Activated CD4-positive, alpha-beta T cell treated with anti-CD3 and anti-CD28 coated beads, Interleukin-10, Interleukin-2, amounts not matched to agents 100 ng/mL and 50 ng/mL, durations not matched to agents 16 hours and 8 hours (primary cell): ENCODE results near the gene HSPA1B.
A peak's percentile ranks its signal among the peaks of the same experiment; 100 is the strongest.
"Not testable (repeated sequence)": the region's sequence is repeated elsewhere in the genome, so short reads cannot be mapped to it uniquely, and the experiment has no call there.

Experiments
- DNase-seq: peaks from one replicate; pipeline ENCODE4 v3.0.0-alpha.2; 2020

The HSPA1B gene

DNA sequence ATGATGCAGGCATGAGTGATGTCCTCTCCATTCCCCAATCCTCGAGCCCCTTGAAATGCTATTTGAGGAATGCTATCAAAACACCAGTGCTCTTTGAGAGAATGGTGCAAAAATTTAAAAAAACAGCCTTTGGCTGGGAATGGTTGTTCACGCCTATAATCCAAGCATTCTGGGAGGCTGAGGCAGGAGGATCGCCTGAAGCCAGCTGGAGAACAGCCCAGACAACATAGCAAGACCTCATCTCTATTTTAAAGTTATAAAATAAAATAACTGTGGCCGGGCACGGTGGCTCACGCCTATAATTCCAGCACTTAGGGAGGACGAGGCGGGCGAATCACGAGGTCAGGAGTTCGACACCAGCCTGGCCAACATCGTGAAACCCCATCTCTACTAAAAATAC, 27.8 kb upstream of the HSPA1B start:
- no peak for DNase-seq

DNA sequence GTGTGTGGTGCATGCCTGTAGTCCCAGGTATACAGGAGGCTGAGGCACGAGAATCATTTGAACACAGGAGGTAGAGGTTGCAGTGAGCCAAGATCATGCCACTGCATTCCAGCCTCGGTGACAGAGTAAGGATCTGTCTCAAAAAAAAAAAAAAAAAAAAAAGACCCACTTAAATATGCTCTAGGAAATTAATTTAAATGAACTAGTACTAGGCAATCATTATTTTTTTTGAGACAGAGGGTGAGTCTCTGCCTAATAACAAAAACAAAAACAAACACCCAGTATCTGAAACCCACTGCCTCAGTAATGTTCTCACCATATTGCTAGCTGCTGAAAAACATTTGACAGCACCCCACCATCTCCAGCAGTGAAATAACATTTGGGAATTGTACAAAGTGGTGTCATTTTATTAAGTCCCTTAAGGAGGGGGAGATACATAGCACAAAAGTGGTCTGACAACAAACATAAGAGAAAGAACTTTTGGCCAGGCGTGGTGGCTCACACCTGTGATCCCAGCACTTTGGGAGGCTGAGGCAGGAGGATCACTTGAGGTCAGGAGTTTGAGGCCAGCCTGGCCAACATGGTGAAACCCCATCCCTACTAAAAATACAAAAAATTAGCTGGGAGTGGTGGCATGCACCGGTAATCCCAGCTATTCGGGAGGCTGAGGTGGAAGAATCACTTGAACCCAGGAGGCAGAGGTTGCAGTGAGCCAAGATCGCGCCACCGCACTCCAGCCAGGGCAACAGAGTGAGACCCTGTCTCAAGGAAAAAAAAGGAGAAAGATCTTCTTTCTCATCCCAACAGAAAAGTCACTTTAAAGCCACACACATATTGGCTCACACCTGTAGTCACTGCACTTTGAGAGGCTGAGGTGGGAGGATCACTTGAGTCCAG, 26.3 kb upstream of the HSPA1B start:
- DNase-seq, result not testable (repeated sequence)

DNA sequence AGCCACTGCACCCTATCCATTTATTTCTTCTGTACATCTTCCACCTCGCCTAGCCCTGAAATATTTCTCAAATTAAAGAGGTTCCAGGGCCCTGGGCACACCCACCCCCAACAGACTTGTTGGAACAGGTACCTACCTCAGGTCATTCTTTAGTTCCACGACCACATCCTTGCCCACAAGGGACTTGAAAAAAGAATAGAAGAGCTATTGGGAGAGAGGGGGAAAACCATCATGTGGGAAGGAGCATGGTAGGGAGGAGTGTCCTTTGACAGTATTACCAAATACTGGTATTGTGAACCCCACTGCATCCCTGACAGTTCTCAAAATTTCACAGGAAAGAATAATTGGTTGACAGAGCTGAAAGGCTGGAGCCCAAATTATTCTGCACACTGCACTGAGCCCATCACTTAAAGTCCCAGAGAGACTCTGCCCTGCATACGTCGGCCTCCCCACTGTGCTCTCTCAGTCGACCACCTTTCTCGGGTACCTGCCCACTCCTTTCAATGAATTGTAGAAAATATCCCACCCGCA, 21.5 kb upstream of the HSPA1B start:
- DNase-seq, result no peak

DNA sequence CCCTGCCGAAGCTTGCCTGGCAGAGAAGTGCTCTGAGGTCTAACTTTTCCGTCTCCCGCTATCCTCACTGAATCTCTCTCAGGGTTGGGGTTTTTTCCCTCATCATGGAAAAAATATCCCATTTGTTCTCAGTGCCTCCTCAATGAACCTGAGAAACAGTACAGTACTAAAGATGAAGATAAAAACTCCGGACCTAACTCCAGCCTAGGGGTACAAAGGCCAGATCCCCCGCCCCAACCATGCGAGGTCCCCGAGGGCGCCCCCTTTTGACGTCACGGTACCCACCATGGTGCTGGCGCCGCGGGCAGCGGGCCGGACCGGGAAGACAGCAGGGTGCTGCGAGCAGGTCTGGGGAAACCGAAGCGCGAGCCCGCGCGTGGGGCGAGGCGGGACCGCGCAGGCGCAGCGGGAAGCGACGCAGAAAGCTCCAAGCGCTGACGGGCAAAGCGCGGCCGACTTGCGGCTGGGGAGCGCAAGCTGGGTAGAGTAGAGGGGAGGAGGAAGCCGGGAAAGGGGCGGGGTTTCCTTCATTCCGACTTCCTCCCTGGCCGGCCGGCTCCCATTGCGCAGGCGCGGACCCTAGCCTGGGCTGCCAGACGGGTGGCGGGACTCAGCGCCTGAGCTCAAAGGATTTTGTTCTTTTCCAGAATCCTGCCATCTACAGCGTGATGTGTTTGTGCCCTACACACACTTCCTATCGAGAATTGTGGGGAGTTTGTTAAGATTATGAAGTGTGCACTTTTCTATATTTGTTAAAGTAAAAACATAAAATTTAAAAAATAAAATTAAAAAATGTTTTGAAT, 20.9 kb upstream of the HSPA1B start, which contains the start of gene LSM2:
TSS of gene LSM2 (minus strand) at position 497 of the 803 bp plus-strand sequence. CDS start at position 288, 209 bp downstream.
- peak; percentile 98 for DNase-seq

DNA sequence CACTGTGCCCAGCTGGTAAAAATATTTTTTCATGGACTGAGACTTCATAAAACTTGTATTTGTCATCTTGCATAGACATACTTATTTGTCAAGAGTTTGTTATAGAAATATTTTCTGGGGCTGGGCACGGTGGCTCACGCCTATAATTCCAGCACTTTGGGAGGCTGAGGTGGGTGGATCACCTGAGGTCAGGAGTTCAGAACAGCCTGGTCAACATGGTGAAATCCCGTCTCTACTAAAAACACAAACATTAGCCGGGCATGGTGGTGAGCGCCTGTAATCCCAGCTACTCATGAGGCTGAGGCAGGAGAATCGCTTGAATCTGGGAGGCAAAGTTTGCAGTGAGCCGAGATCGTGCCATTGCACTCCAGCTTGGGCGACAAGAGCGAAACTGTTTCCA, 18.9 kb upstream of the HSPA1B start:
- not testable (repeated sequence) for DNase-seq

DNA sequence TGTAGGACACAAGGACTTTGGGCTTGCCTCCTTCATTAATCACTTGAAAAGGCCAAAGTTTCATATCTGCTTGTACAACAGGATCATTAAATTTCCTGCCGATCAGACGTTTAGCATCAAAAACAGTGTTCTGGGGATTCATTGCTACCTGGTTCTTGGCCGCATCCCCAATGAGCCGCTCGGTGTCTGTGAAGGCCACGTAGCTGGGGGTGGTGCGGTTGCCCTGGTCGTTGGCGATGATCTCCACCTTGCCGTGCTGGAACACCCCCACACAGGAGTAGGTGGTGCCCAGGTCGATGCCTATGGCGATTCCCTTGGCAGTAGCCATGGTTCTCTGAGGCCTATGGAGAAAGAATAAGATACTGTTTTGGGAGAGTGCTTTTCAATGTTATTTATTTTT, 15.9 kb upstream of the HSPA1B start:
- DNase-seq, result no peak

DNA sequence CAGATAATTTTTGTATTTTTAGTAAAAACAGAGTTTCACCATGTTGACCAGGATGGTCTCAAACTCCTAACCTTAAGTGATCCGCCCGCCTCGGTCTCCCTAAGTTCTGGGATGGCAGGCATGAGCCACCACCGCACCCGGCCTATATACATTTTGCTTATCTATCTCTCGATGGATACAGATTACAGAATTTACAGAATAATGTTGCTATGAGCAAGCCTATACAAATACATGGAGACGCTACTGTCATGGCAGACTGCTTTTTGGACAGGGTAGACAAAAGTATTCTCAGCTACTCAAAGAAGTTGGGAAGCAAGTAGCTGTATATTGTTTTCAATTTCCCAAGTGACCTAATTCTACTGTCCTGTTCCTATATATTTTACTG, 14.1 kb upstream of the HSPA1B start:
- no peak for DNase-seq

DNA sequence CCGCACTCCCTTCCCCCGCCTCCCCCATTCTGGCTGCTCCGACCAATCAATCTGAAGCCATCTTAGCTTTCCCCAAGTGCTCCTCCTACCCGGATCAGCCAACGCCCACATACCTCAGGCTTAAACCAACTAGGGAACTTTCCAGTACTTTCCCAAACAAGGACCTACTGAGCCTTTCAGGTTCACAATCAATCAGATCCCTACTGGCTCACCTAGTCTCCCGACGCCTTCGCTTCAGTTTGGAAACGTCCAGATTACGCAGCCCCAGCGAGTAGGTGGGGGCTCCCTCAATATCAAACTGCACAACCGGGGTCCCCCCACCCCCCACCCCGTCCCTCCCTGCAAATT, 12.9 kb upstream of the HSPA1B start:
- peak; percentile 90 for DNase-seq

DNA sequence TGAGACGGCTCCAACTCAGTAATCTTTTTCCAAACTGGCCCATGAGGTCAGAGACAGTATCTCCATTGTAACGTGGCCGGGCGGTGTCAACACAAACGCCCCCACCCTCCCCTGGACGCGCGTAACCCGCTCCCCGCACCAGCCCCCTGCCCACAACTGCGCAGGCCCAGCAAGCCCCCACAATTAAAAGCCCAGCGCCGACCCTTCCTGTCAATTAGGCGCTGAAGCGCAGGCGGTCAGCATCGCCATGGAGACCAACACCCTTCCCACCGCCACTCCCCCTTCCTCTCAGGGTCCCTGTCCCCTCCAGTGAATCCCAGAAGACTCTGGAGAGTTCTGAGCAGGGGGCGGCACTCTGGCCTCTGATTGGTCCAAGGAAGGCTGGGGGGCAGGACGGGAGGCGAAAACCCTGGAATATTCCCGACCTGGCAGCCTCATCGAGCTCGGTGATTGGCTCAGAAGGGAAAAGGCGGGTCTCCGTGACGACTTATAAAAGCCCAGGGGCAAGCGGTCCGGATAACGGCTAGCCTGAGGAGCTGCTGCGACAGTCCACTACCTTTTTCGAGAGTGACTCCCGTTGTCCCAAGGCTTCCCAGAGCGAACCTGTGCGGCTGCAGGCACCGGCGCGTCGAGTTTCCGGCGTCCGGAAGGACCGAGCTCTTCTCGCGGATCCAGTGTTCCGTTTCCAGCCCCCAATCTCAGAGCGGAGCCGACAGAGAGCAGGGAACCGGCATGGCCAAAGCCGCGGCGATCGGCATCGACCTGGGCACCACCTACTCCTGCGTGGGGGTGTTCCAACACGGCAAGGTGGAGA, 12.3 kb upstream of the HSPA1B start, which contains the start of the genes HSPA1A and HSPA1L:
TSS of gene HSPA1A (plus strand) at position 519 of the 814 bp plus-strand sequence. CDS start at position 733, 214 bp downstream.
TSS of gene HSPA1L (minus strand) at position 259 of the 814 bp plus-strand sequence. CDS start 3,311 bp downstream, outside the sequence.
- DNase-seq, result peak; percentile 94

DNA sequence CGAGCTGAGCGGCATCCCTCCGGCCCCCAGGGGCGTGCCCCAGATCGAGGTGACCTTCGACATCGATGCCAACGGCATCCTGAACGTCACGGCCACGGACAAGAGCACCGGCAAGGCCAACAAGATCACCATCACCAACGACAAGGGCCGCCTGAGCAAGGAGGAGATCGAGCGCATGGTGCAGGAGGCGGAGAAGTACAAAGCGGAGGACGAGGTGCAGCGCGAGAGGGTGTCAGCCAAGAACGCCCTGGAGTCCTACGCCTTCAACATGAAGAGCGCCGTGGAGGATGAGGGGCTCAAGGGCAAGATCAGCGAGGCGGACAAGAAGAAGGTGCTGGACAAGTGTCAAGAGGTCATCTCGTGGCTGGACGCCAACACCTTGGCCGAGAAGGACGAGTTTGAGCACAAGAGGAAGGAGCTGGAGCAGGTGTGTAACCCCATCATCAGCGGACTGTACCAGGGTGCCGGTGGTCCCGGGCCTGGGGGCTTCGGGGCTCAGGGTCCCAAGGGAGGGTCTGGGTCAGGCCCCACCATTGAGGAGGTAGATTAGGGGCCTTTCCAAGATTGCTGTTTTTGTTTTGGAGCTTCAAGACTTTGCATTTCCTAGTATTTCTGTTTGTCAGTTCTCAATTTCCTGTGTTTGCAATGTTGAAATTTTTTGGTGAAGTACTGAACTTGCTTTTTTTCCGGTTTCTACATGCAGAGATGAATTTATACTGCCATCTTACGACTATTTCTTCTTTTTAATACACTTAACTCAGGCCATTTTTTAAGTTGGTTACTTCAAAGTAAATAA, 10.2 kb upstream of the HSPA1B start:
- DNase-seq, result peak; percentile 58

DNA sequence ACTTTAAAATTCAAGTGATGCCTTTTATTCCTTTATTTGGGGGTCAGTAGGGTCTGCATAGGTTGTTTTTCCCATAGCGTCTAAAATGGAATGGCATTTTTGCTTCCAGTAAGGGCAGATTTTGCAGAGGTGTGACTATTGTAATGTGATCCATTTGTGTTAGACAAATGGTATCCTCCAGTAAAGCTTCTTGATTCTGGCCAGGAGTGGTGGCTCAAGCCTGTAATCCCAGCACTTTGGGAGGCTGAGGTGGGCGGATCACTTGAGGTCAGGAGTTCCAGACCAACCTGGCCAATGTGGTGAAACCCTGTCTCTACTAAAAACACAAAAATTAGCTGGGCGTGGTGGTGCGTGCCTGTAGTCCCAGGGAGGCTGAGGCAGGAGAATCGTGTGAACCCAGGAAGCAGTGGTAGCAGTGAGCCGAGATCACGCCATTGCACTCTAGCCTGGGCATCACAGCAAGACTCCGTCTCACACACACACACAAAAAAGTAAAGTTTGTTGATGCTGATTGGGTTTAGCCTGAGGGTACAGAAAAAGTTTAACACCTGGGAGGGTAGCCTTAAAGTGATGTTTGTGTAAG, 9.5 kb upstream of the HSPA1B start:
- DNase-seq, result peak; percentile 45

DNA sequence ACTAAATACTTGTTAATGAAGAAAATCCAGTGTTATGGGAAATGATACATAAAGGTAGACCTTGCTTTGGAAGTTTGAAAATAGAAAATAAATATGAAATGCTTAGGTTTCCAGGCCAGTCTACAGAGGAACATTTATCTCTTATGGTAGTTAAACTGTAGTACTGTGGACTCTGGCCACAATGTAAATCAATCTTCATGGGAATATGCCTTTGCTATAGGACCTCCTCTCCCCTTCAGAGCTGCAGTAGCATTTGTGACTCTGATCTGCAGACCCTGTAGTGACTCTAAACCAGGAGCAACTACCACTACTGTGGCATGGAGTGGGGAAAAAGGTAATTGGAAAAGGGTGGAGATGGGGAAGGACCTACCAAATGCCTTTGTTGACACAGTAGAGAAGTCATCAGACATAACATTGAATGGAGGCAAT, 7.7 kb upstream of the HSPA1B start:
- no peak for DNase-seq

DNA sequence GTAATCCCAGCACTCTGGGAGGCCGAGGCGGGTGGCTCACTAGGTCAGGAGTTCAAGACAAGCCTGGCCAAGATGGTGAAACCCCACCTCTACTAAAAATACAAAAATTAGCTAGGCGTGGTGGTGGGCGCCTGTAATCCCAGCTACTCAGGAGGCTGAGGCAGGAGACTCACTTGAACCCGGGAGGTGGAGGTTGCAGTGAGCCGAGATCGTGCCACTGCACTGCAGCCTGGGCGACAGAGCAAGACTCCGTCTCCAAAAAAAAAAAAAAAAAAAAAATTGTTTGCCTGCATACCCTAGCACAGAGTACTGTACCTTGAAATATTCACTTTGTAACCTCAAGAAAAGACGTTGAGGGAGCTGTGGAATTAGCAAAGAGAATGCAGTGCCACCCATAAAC, 7.1 kb upstream of the HSPA1B start:
- not testable (repeated sequence) for DNase-seq

DNA sequence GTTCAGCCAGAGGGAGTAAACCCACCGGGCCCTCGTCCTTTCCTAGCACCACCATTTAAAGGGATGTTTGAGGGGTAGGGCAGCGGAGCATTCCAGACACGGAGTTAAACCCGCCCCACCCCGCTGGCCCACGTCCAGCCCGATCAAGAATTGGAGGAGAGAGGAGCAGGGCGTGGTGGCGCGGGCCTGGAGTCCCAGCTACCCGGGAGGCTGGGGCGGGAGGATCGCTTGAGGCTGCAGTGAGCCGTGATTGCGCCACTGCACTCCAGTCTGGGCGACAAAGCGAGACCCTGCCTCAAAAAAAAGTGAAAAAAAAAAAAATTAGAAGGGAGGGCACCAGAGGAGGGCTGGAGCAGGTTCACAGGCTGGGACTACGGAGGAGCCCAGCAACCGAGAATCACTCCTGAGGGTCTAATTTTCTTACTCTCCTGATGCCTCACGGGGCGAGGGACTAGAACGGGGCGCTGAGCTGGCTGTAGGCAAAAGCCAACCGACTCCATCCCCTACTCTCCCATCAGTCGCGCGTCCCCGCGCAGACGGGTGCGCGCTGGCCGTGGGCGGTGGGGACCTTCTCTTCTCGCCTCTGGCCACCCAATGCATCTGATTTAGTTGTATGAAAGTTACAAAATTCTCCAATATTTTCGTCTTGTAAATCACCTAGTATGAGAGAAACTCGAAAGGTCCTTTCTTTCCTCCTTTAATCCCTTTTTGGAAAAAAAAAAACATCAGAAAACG, 6.1 kb upstream of the HSPA1B start:
- peak; percentile 79 for DNase-seq

DNA sequence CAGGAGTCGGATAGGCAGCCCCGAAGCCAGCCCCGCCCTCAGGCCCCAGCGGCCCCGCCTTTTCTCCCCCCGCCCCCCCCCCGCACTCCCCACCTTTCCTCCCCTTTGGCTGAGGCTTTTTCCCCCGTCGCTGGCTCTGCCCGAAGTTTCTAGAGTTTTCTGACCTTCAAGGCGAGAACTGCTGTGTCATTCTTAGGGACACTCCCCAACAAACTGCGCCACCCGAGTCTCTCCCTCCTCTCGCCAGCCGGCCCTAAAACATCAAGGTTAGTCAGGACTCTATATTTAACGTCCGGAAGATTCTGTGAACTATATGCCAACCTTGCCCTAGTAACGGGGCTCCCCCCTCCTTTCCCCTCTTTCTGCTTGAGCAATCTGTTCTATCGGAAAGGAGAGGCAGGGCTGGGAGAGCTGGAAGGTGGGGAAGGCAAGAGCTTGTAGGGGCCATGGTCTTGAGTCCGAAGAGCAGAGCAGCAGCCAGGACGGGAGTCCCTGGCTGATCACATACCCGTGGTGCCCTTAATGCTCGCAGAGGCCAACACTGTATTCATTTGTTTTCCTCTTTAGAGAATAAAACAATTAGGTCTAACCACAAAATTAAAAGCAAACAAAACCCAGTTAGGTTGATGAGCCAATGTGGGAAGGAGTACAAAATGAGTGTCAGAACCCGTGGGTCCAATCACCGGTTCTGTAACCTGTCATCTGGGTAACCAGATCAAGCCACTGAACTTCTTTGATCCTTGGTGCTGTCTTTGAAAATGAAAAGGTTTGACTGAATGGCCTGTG, 5.3 kb upstream of the HSPA1B start:
- DNase-seq, result peak; percentile 82

DNA sequence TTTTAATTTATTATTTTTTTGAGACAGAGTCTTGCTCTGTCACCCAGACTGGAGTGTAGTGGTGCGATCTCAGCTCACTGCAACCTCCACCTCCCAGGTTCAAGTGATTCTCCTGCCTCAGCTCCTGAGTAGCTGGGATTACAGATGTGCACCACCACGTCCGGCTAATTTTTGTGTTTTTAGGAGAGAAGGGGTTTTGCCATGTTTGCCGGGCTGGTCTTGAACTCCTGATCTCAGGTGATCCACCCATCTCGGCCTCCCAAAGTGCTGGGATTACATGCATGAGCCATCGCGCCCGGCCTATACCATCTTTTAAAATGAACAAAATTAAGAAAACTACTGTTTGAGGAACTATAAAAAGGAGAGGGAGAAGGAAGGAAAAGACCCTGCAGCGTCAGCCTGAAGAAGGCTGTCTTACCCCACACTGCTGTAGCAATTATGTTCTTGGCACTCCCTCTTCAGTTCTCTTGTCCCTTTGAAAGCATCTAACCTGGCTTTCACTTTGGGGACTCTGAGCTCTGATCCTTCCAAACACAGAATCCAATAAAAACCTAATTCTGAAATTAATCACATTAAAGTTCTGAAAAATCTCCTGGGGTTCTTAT, 3.8 kb upstream of the HSPA1B start:
- DNase-seq, result not testable (repeated sequence)

DNA sequence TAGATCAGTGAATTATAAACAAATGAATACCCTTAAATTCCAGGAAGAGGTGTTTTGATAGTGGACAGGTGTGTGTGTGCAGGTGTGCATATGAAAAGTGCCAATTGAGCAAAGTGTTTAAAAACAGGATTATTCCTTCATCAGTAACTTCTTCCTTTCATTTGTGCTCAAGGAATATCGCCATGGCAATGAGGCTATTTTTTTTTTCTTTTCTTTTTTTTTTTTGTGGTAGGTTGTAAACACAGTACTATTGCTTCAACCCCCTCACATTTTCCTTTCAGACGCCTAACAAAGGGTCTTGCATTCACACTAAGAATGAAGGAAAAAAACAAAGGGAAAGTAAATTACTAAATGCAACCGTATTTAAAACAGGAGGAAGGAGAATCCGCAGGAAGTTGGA, 2.0 kb upstream of the HSPA1B start:
- no peak for DNase-seq

DNA sequence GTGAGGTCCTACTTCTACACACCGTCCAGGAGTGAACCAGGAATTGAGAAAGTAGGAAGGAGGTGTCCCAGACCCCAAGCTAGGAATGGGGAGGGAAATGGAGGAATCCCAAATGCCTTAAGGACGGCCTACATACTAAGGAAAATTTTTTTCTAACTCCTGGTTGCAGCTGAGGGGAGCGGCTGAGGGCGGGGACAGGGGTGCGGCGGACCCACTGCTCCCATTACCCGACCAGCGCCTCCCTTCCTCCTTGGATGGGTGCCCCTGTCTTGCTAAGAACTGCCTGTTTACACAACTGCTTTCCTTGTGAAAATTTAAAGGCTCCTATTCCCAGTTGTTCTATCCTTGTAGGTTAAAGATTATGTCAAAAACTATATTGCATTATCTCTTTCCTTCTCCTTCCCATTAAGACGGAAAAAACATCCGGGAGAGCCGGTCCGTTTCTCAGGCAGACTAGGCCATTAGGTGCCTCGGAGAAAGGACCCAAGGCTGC, 699 bp upstream of the HSPA1B start:
- no peak for DNase-seq
